NCI-H1048 (cell line): Measurements from ENCODE around the gene DAZ2.
"Not testable (repeated sequence)": the region's sequence is repeated elsewhere in the genome, so short reads cannot be mapped to it uniquely, and the experiment has no call there.

Source experiments
- DNase-seq: peaks from one replicate; lab custom pipeline; 2025; lab: John Stamatoyannopoulos, UW

The DAZ2 gene

GRCh38 chrY:23219233-23219632 is at the start of gene DAZ2:
TSS of gene DAZ2 (plus strand) at chrY:23219533. CDS start at chrY:23219741, 208 bp downstream.
- not testable (repeated sequence) for DNase-seq

- not testable (repeated sequence) for DNase-seq
Observed at GRCh38 chrY:23198908-23199307, 20.4 kb upstream of the DAZ2 start, which contains the start of gene DAZ1. TSS of gene DAZ1 (minus strand) at chrY:23199008. CDS start at chrY:23198800, 208 bp downstream.

- DNase-seq = not testable (repeated sequence)
Observed at GRCh38 chrY:23207455-23207854, 11.9 kb upstream of the DAZ2 start.

GRCh38 chrY:23209802-23210495 is 9.4 kb upstream of the DAZ2 start:
- not testable (repeated sequence) for DNase-seq

GRCh38 chrY:23210681-23211080 is 8.7 kb upstream of the DAZ2 start:
- DNase-seq = not testable (repeated sequence)
